HFF-Myc (cell line): ENCODE measurements around the gene NLRP1.

Experiments
- DNase-seq: peaks from one replicate; pipeline ENCODE4 v3.0.0-alpha.2; 2011; ENCODE audit warnings: low read depth; ENCODE audit errors: extremely low read depth
- H3K4me3 ChIP-seq: replicated peaks from 2 replicates; pipeline ENCODE4 v1.5.1; 2011; ENCODE audit warnings: low read depth, mild to moderate bottlenecking, control low read depth, low read length
- CTCF ChIP-seq: IDR thresholded peaks from 2 replicates; pipeline ENCODE4 v1.5.1; 2012; ENCODE audit warnings: mild to moderate bottlenecking, low read depth, low read length, control low read depth; ENCODE audit errors: missing control alignments

Gene NLRP1

GRCh38 chr17:5535436-5535835 lies 48.9 kb downstream of the NLRP1 start:
- no peak for DNase-seq
- H3K4me3 ChIP-seq, result no peak overlapping the region
- no peak for TF ChIP-seq CTCF

GRCh38 chr17:5533486-5534315 lies 50.6 kb downstream of the NLRP1 start:
- TF ChIP-seq CTCF, result no peak
- DNase-seq, result no peak
- H3K4me3 ChIP-seq, result no peak overlapping the region

- no peak overlapping the region for H3K4me3 ChIP-seq
- DNase-seq, result no peak
- no peak for TF ChIP-seq CTCF
Measured at GRCh38 chr17:5532581-5532980, 51.7 kb downstream of the NLRP1 start.

GRCh38 chr17:5531085-5531418 lies 53.3 kb downstream of the NLRP1 start:
- DNase-seq, result no peak
- TF ChIP-seq CTCF, result no peak
- H3K4me3 ChIP-seq, result no peak overlapping the region

- no peak for DNase-seq
- no peak overlapping the region for H3K4me3 ChIP-seq
- TF ChIP-seq CTCF, result no peak
Measured at GRCh38 chr17:5530265-5531084, 53.8 kb downstream of the NLRP1 start.

- H3K4me3 ChIP-seq, result no peak overlapping the region
- DNase-seq, result no peak
- TF ChIP-seq CTCF, result no peak
Measured at GRCh38 chr17:5527601-5528250, 56.6 kb downstream of the NLRP1 start.
